GM10266 (cell line): ENCODE results near the gene ANO2.

Experiments
- DNase-seq: peaks from one replicate; pipeline ENCODE4 v3.0.0; 2012; ENCODE audit errors: extremely low spot score
- CTCF ChIP-seq: IDR thresholded peaks from 2 replicates; pipeline ENCODE4 v1.5.1; 2012; ENCODE audit warnings: mild to moderate bottlenecking, low read depth; ENCODE audit not compliant: control insufficient read depth, insufficient read depth; ENCODE audit errors: missing control alignments

The ANO2 gene

GRCh38 chr12:5779401-5779800, 165.7 kb downstream of the ANO2 start:
- TF ChIP-seq CTCF, result no peak
- DNase-seq, result no peak

- no peak for TF ChIP-seq CTCF
- no peak for DNase-seq
These were observed 166.2 kb downstream of the ANO2 start for GRCh38 chr12:5778821-5779220.

GRCh38 chr12:5777451-5777850, 167.6 kb downstream of the ANO2 start:
- no peak for DNase-seq
- no peak for TF ChIP-seq CTCF

GRCh38 chr12:5776091-5776490, 169.0 kb downstream of the ANO2 start:
- no peak for TF ChIP-seq CTCF
- no peak for DNase-seq

- DNase-seq, result no peak
- no peak for TF ChIP-seq CTCF
These were observed 171.5 kb downstream of the ANO2 start for GRCh38 chr12:5773550-5773949.

- no peak for TF ChIP-seq CTCF
These were observed 173.3 kb downstream of the ANO2 start for GRCh38 chr12:5771756-5772155.

GRCh38 chr12:5770727-5771126, 174.3 kb downstream of the ANO2 start:
- TF ChIP-seq CTCF, result no peak
- DNase-seq, result no peak

More at GRCh38 chr12:5771756-5772155, 173.3 kb downstream of the ANO2 start:
- DNase-seq, result no peak
